Activated CD8-positive, alpha-beta memory T cell treated with anti-CD3 and anti-CD28 coated beads, Interleukin-2, amount 50 U/mL, for 24 hours (primary cell): ENCODE data around the gene GPATCH1.
"Not testable (repeated sequence)": the region's sequence is repeated elsewhere in the genome, so short reads cannot be mapped to it uniquely, and the experiment has no call there.

Experiments used
- DNase-seq: peaks from one replicate; pipeline ENCODE4 v3.0.0-alpha.2; 2020; ENCODE audit errors: extremely low read depth

Gene GPATCH1

GRCh38 chr19:33114312-33114711 lies 33.3 kb downstream of the GPATCH1 start:
- DNase-seq: no peak

- no peak for DNase-seq
These were observed 36.5 kb downstream of the GPATCH1 start for GRCh38 chr19:33117501-33117900.

- DNase-seq: no peak
These were observed 37.7 kb downstream of the GPATCH1 start for GRCh38 chr19:33118643-33119042.

- DNase-seq: no peak
These were observed 43.5 kb downstream of the GPATCH1 start for GRCh38 chr19:33124207-33125098.

DNA sequence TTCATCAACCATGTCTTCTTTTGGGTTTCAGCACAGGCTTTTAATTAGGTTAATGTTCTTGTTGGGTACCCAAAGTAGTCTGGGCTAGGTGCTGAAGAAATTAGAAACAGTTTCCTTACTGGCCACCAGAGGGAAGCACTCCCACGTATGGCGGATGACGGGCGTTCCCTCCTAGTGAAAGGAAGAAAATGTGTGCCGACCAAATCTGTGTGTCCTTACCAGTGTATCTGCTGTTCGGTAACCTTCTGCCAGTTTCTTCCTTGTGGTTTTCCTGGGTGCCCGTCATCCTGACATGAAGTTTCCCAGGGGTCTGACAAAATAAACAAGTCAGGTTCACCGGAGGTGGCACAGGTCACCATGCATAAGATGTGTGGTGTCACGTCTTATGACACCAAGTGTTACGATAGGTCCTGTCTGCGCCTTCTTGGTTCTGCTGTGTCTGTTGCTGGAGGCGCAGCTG lies 45.0 kb downstream of the GPATCH1 start:
- peak; percentile 5 for DNase-seq

DNA sequence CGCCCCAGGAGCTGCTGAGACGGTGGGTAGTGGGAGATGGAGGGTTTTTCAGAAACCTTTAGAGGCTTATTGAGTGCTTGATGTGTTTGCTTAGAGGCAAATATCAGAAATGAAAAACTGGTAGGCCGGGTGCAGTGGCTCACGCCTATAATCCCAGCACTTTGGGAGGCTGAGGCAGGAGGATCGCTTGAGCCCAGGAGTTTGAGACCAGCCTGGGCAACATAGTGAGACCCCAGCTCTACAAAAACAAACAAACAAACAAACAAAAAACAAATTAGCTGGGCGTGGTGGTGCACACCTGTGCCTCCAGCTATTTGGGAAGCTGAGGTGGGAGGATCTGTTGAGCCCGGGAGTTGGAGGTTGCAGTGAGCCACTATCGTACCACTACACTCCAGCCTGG lies 45.7 kb downstream of the GPATCH1 start:
- not testable (repeated sequence) for DNase-seq

- no peak for DNase-seq
These were observed 48.9 kb downstream of the GPATCH1 start for GRCh38 chr19:33129901-33130300.

DNA sequence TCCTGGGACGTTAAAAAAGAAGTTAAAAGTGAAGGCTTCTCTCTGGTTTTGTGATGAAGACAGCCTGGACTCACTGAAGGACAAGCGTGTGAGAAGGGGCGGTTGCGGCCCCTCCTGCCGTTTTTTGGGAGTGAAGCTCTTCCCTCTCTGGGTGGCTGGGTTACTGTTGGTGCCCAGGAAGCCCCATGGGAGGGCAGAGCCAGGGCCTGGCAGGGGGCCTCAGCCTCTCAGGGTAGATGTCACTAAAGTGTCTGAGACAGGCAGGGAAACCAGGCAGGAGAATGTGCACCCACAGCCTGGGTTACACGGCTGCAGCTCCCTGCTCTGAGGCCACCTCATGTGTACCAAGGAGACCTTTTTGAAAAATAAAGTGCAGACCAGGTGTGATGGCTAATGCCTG lies 49.5 kb downstream of the GPATCH1 start:
- DNase-seq: no peak

GRCh38 chr19:33132021-33132420 lies 51.0 kb downstream of the GPATCH1 start, which contains the start of gene WDR88:
WDR88 (plus strand) TSS chr19:33132114; CDS start chr19:33132170, 56 bp downstream.
- DNase-seq: no peak

DNA sequence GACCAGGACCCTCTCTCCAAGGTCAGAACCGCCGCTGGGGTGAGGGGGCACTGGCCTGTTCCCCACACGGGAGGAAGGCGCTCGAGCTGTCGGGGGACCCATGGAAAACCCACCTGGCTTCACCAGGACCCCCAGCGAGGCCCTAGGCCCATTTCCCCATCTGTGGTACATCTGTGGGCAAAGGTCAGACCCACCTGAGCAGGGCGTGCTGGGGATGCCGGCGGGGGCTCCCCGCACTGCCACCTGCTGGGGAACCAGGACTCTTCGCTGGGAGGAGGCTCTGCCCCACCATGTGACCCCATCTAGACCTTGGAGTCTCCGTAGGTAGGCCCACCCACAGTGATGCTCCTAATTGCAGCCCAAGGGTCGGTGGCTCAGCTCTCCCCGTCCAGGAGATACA lies 51.4 kb downstream of the GPATCH1 start:
- DNase-seq: no peak

GRCh38 chr19:33133438-33134031 lies 52.6 kb downstream of the GPATCH1 start:
- no peak for DNase-seq

DNA sequence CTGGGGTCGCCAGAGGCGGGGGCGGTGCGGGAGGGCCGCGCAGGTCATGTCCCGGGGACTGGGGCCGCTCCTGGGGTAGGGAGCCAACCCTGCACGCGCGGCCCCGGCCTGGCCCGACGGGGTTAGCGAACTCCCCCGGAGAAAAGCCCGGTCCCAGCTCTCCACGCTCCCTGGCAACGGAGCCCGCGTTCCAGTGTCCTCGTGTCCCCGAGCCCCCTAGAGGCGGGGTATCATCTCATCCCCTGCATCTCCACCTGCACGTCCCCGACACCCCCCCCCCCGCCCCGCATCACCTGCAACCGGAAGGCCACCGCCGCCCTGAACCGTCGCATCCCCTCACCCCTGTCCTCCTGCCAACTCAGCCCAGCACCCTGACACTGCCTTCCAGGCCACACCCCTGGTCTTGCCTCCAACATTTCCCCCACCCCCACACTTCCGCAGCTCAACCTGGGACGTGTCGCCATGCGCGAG lies 53.6 kb downstream of the GPATCH1 start:
- DNase-seq: peak; percentile 26

GRCh38 chr19:33139165-33139564 lies 58.2 kb downstream of the GPATCH1 start:
- DNase-seq: no peak

- DNase-seq: peak; percentile 12
These were observed 63.0 kb downstream of the GPATCH1 start for GRCh38 chr19:33143897-33144405.

DNA sequence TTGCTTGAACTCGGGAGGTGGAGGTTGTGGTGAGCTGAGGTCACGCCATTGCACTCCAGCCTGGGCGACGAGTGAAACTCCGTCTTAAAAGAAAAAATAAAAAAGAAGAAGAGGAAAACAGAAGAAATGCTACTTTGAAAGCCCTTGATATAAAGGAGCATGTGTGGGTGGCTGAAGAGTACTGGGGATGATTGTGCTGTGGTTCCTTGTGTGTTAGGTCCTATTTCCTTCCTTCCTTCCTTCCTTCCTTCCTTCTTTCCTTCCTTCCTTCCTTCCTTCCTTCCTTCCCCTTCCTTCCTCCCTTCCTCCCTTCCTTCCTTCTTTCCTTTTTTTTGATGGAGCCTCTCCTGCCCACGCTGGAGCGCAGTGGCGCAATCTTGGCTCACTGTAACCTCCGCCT lies 65.2 kb downstream of the GPATCH1 start:
- no peak for DNase-seq

- DNase-seq: no peak
These were observed 66.6 kb downstream of the GPATCH1 start for GRCh38 chr19:33147538-33147937.

DNA sequence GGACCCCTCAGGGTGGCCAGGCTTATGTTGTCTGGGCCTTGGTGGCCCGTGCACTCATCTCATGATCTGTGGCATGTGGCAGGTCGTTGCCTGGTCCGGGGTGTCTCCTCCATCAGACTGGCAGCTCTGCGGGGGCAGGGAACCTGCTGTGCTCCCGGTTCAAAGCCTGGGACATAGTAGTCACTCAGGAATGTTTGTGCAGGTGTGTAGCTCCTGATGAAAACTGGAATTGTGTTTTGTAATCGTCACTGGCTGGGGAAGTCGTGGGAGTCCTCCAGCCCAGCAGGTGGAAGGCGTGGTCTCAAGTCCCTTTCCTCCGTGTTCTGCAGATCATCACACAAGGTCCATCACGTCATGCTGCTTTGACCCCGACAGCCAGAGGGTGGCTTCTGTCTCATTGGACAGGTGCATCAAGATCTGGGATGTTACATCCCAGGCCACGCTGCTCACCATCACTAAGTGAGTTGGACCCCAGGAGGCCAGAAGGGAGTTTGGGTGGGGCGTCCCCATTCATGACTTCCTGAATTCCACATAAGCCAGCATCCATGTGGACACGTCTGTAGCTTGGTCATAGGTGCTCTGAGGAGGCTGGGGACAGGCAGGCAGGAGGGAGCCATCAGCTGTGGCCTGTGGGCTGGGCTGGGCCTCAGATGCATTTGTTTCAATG lies 70.0 kb downstream of the GPATCH1 start:
- no peak for DNase-seq

DNA sequence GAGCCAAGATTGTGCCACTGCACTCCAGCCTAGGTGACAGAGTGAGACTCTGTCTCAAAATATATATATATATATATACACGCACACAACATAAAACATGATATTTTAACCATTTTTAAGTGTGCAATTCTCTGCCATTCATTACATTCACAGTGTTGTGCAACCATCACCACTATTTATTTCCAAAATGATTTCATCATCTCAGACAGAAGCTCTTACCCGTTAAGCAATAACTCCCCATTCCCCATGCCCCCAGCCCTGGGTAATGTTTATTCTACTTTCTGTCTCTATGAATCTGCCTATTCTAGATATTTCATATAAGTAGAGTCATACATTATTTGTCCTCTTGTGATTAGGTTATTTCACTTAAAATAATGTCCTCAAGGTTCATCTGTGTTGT lies 71.2 kb downstream of the GPATCH1 start:
- no peak for DNase-seq

DNA sequence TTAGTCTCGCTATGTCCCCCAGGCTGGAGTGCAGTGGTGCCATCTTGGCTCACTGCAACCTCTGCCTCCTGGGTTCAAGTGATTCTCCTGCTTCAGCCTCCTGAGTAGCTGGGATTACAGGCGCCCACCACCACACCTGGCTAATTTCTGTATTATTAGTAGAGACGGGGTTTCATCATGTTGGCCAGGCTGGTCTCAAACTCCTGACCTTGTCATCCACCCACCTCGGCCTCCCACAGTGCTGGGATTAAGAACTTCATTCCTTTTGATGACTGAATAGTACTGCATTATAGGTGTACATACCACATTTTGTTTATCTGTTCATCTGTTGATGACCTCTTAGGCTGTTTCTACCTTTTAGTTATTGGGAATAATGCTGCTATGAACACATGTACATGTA lies 71.6 kb downstream of the GPATCH1 start:
- DNase-seq: not testable (repeated sequence)

GRCh38 chr19:33154313-33154712 lies 73.3 kb downstream of the GPATCH1 start:
- DNase-seq: not testable (repeated sequence)

GRCh38 chr19:33156334-33156733 lies 75.4 kb downstream of the GPATCH1 start:
- DNase-seq: no peak

- DNase-seq: no peak
These were observed 76.9 kb downstream of the GPATCH1 start for GRCh38 chr19:33157906-33158305.
